ENCODE measurements around the gene SH2B2.
"Not testable (repeated sequence)": the region's sequence is repeated elsewhere in the genome, so short reads cannot be mapped to it uniquely, and the experiment has no call there.

The SH2B2 gene

GRCh38 chr7:102326157-102326889 lies 39.7 kb downstream of the SH2B2 start:
- no peaks in the 10 kb centered on the region for H3K27me3 ChIP-seq (replicated peaks in 2 of 5; ENCODE audit: control insufficient read depth in 4 of 5, insufficient read depth in 5 of 5, low read length in 4 of 5)
- ChIA-PET POLR2A (no interaction called here), CTCF (no interaction called here)
- no peak overlapping the region for H3K27ac ChIP-seq (ENCODE audit: insufficient read depth in 1 of 2, low read depth in 1 of 2, low read length in 2 of 2, poor library complexity in 1 of 2, severe bottlenecking in 2 of 2)
- WGBS (ENCODE audit: insufficient coverage) = 93% methylated on average over 9 of the region's 11 CpGs
- H3K4me1 ChIP-seq (ENCODE audit: control extremely low read depth in 1 of 4, control insufficient read depth in 4 of 4, insufficient read depth in 4 of 4, low read length in 3 of 4) = no peaks in the 10 kb centered on the region
- no peak for DNase-seq
- no peaks in the 10 kb centered on the region for H3K36me3 ChIP-seq (ENCODE audit: control insufficient read depth in 4 of 4, insufficient read depth in 4 of 4, low read length in 3 of 4)
- no peak overlapping the region for H3K4me3 ChIP-seq (ENCODE audit: control insufficient read depth in 1 of 7, extremely low read depth in 1 of 7, insufficient read depth in 4 of 7, low read depth in 2 of 7, low read length in 6 of 7)
- H3K9me3 ChIP-seq (ENCODE audit: control extremely low read depth in 1 of 5, control insufficient read depth in 4 of 5, insufficient read depth in 2 of 5, low read depth in 1 of 5, low read length in 4 of 5) = no peaks in the 10 kb centered on the region

GRCh38 chr7:102327183-102327582 lies 40.5 kb downstream of the SH2B2 start:
- H3K4me3 ChIP-seq (ENCODE audit: control insufficient read depth in 1 of 7, extremely low read depth in 1 of 7, insufficient read depth in 4 of 7, low read depth in 2 of 7, low read length in 6 of 7); H3K9me3 ChIP-seq (ENCODE audit: control extremely low read depth in 1 of 5, control insufficient read depth in 4 of 5, insufficient read depth in 2 of 5, low read depth in 1 of 5, low read length in 4 of 5); H3K27ac ChIP-seq (ENCODE audit: insufficient read depth in 1 of 2, low read depth in 1 of 2, low read length in 2 of 2, poor library complexity in 1 of 2, severe bottlenecking in 2 of 2); H3K27me3 ChIP-seq (replicated peaks in 2 of 5; ENCODE audit: control insufficient read depth in 4 of 5, insufficient read depth in 5 of 5, low read length in 4 of 5); CTCF ChIA-PET; H3K4me1 ChIP-seq (ENCODE audit: control extremely low read depth in 1 of 4, control insufficient read depth in 4 of 4, insufficient read depth in 4 of 4, low read length in 3 of 4); DNase-seq; POLR2A ChIA-PET; H3K36me3 ChIP-seq (ENCODE audit: control insufficient read depth in 4 of 4, insufficient read depth in 4 of 4, low read length in 3 of 4): not testable (repeated sequence)
- no CpG with 5 or more reads among the region's 6 CpGs for WGBS (ENCODE audit: insufficient coverage)

GRCh38 chr7:102328863-102329262 lies 42.2 kb downstream of the SH2B2 start:
- CTCF ChIA-PET = interaction anchor here (1.3 kb wide), 1 partner anchor 35 kb away, joined by 3 read pairs; no protein-coding TSS in a partner anchor
- POLR2A ChIA-PET; H3K36me3 ChIP-seq (ENCODE audit: control insufficient read depth in 4 of 4, insufficient read depth in 4 of 4, low read length in 3 of 4): not testable (repeated sequence)

GRCh38 chr7:102329366-102329765 lies 42.7 kb downstream of the SH2B2 start:
- CTCF ChIA-PET = interaction anchor here (1.3 kb wide), 1 partner anchor 34 kb away, joined by 3 read pairs; no protein-coding TSS in a partner anchor
- H3K4me3 ChIP-seq (ENCODE audit: control insufficient read depth in 1 of 7, extremely low read depth in 1 of 7, insufficient read depth in 4 of 7, low read depth in 2 of 7, low read length in 6 of 7); H3K9me3 ChIP-seq (ENCODE audit: control extremely low read depth in 1 of 5, control insufficient read depth in 4 of 5, insufficient read depth in 2 of 5, low read depth in 1 of 5, low read length in 4 of 5); H3K27ac ChIP-seq (ENCODE audit: insufficient read depth in 1 of 2, low read depth in 1 of 2, low read length in 2 of 2, poor library complexity in 1 of 2, severe bottlenecking in 2 of 2); DNase-seq; POLR2A ChIA-PET; H3K27me3 ChIP-seq (replicated peaks in 2 of 5; ENCODE audit: control insufficient read depth in 4 of 5, insufficient read depth in 5 of 5, low read length in 4 of 5); H3K36me3 ChIP-seq (ENCODE audit: control insufficient read depth in 4 of 4, insufficient read depth in 4 of 4, low read length in 3 of 4); H3K4me1 ChIP-seq (ENCODE audit: control extremely low read depth in 1 of 4, control insufficient read depth in 4 of 4, insufficient read depth in 4 of 4, low read length in 3 of 4): not testable (repeated sequence)
- WGBS (ENCODE audit: insufficient coverage) = 50% methylated on average over 2 of the region's 9 CpGs

More at GRCh38 chr7:102328863-102329262, 42.2 kb downstream of the SH2B2 start:
- H3K4me1 ChIP-seq (ENCODE audit: control extremely low read depth in 1 of 4, control insufficient read depth in 4 of 4, insufficient read depth in 4 of 4, low read length in 3 of 4); H3K9me3 ChIP-seq (ENCODE audit: control extremely low read depth in 1 of 5, control insufficient read depth in 4 of 5, insufficient read depth in 2 of 5, low read depth in 1 of 5, low read length in 4 of 5); H3K27ac ChIP-seq (ENCODE audit: insufficient read depth in 1 of 2, low read depth in 1 of 2, low read length in 2 of 2, poor library complexity in 1 of 2, severe bottlenecking in 2 of 2); H3K4me3 ChIP-seq (ENCODE audit: control insufficient read depth in 1 of 7, extremely low read depth in 1 of 7, insufficient read depth in 4 of 7, low read depth in 2 of 7, low read length in 6 of 7); DNase-seq; H3K27me3 ChIP-seq (replicated peaks in 2 of 5; ENCODE audit: control insufficient read depth in 4 of 5, insufficient read depth in 5 of 5, low read length in 4 of 5): not testable (repeated sequence)
- no CpG with 5 or more reads among the region's 5 CpGs for WGBS (ENCODE audit: insufficient coverage)

GRCh38 chr7:102330666-102331460 lies 44.2 kb downstream of the SH2B2 start:
- not testable (repeated sequence) for H3K27me3 ChIP-seq (replicated peaks in 2 of 5; ENCODE audit: control insufficient read depth in 4 of 5, insufficient read depth in 5 of 5, low read length in 4 of 5)
- POLR2A ChIA-PET = interaction anchor here (0.6 kb wide), 2 partner anchors 47 to 1910 kb away, joined by 3 to 6 read pairs; no protein-coding TSS in a partner anchor

GRCh38 chr7:102335574-102335973 lies 48.9 kb downstream of the SH2B2 start:
- H3K27me3 ChIP-seq (replicated peaks in 2 of 5; ENCODE audit: control insufficient read depth in 4 of 5, insufficient read depth in 5 of 5, low read length in 4 of 5); H3K4me3 ChIP-seq (ENCODE audit: control insufficient read depth in 1 of 7, extremely low read depth in 1 of 7, insufficient read depth in 4 of 7, low read depth in 2 of 7, low read length in 6 of 7); DNase-seq; H3K27ac ChIP-seq (ENCODE audit: insufficient read depth in 1 of 2, low read depth in 1 of 2, low read length in 2 of 2, poor library complexity in 1 of 2, severe bottlenecking in 2 of 2); POLR2A ChIA-PET; H3K4me1 ChIP-seq (ENCODE audit: control extremely low read depth in 1 of 4, control insufficient read depth in 4 of 4, insufficient read depth in 4 of 4, low read length in 3 of 4); H3K9me3 ChIP-seq (ENCODE audit: control extremely low read depth in 1 of 5, control insufficient read depth in 4 of 5, insufficient read depth in 2 of 5, low read depth in 1 of 5, low read length in 4 of 5); H3K36me3 ChIP-seq (ENCODE audit: control insufficient read depth in 4 of 4, insufficient read depth in 4 of 4, low read length in 3 of 4): not testable (repeated sequence)
- 100% methylated on average over 4 of the region's 7 CpGs for WGBS (ENCODE audit: insufficient coverage)
- CTCF ChIA-PET = interaction anchor here (0.9 kb wide), 1 partner anchor 19 kb away, joined by 3 read pairs; no protein-coding TSS in a partner anchor

More at GRCh38 chr7:102330666-102331460, 44.2 kb downstream of the SH2B2 start:
- H3K36me3 ChIP-seq (ENCODE audit: control insufficient read depth in 4 of 4, insufficient read depth in 4 of 4, low read length in 3 of 4); CTCF ChIA-PET; H3K4me3 ChIP-seq (ENCODE audit: control insufficient read depth in 1 of 7, extremely low read depth in 1 of 7, insufficient read depth in 4 of 7, low read depth in 2 of 7, low read length in 6 of 7); H3K9me3 ChIP-seq (ENCODE audit: control extremely low read depth in 1 of 5, control insufficient read depth in 4 of 5, insufficient read depth in 2 of 5, low read depth in 1 of 5, low read length in 4 of 5); DNase-seq; H3K4me1 ChIP-seq (ENCODE audit: control extremely low read depth in 1 of 4, control insufficient read depth in 4 of 4, insufficient read depth in 4 of 4, low read length in 3 of 4); H3K27ac ChIP-seq (ENCODE audit: insufficient read depth in 1 of 2, low read depth in 1 of 2, low read length in 2 of 2, poor library complexity in 1 of 2, severe bottlenecking in 2 of 2): not testable (repeated sequence)
- WGBS (ENCODE audit: insufficient coverage) = 100% methylated on average over 5 of the region's 8 CpGs

- H3K27ac ChIP-seq (ENCODE audit: insufficient read depth in 1 of 2, low read depth in 1 of 2, low read length in 2 of 2, poor library complexity in 1 of 2, severe bottlenecking in 2 of 2); POLR2A ChIA-PET; H3K4me3 ChIP-seq (ENCODE audit: control insufficient read depth in 1 of 7, extremely low read depth in 1 of 7, insufficient read depth in 4 of 7, low read depth in 2 of 7, low read length in 6 of 7); H3K27me3 ChIP-seq (replicated peaks in 2 of 5; ENCODE audit: control insufficient read depth in 4 of 5, insufficient read depth in 5 of 5, low read length in 4 of 5); H3K36me3 ChIP-seq (ENCODE audit: control insufficient read depth in 4 of 4, insufficient read depth in 4 of 4, low read length in 3 of 4); CTCF ChIA-PET; H3K4me1 ChIP-seq (ENCODE audit: control extremely low read depth in 1 of 4, control insufficient read depth in 4 of 4, insufficient read depth in 4 of 4, low read length in 3 of 4); H3K9me3 ChIP-seq (ENCODE audit: control extremely low read depth in 1 of 5, control insufficient read depth in 4 of 5, insufficient read depth in 2 of 5, low read depth in 1 of 5, low read length in 4 of 5); DNase-seq: not testable (repeated sequence)
- WGBS (ENCODE audit: insufficient coverage) = no CpG with 5 or more reads among the region's 8 CpGs
These were observed 50.3 kb downstream of the SH2B2 start for GRCh38 chr7:102337002-102337401.

Measured in common myeloid progenitor, CD34-positive (primary cell).